ENCODE results near the gene MCTP1.

MCTP1 gene

GRCh38 chr5:95027775-95028174, 257.1 kb downstream of the MCTP1 start:
- H3K9me3 ChIP-seq (ENCODE audit: severe bottlenecking), result no peaks in the 10 kb centered on the region
- DNase-seq (ENCODE audit: low spot score) (no peak), ATAC-seq (ENCODE audit: low read depth) (no peak)
- H3K4me3 ChIP-seq (ENCODE audit: severe bottlenecking), result no peak overlapping the region
- TF ChIP-seq CTCF (IDR thresholded peaks at IDR 0.05; ENCODE audit: poor library complexity, severe bottlenecking), result no peak
- H3K27ac ChIP-seq (ENCODE audit: poor library complexity, severe bottlenecking), result no peak overlapping the region
- no peaks in the 10 kb centered on the region for H3K27me3 ChIP-seq (ENCODE audit: insufficient read depth, poor library complexity, severe bottlenecking)
- no peaks in the 10 kb centered on the region for H3K36me3 ChIP-seq (ENCODE audit: low read depth)
- no peaks in the 10 kb centered on the region for H3K4me1 ChIP-seq (ENCODE audit: insufficient read depth, poor library complexity, severe bottlenecking)

- Histone ChIP-seq H3K27ac (ENCODE audit: poor library complexity, severe bottlenecking) (no peak overlapping the region), H3K4me1 (ENCODE audit: insufficient read depth, poor library complexity, severe bottlenecking) (no peaks in the 10 kb centered on the region), H3K4me3 (ENCODE audit: severe bottlenecking) (no peak overlapping the region), H3K9me3 (ENCODE audit: severe bottlenecking) (no peaks in the 10 kb centered on the region), H3K27me3 (ENCODE audit: insufficient read depth, poor library complexity, severe bottlenecking) (no peaks in the 10 kb centered on the region), H3K36me3 (ENCODE audit: low read depth) (no peaks in the 10 kb centered on the region)
- TF ChIP-seq CTCF (IDR thresholded peaks at IDR 0.05; ENCODE audit: poor library complexity, severe bottlenecking), result no peak
- DNase-seq (ENCODE audit: low spot score), result no peak
- no peak for ATAC-seq (ENCODE audit: low read depth)
These were observed 257.7 kb downstream of the MCTP1 start for GRCh38 chr5:95027151-95027721.

- Histone ChIP-seq H3K27me3 (ENCODE audit: insufficient read depth, poor library complexity, severe bottlenecking) (no peaks in the 10 kb centered on the region), H3K27ac (ENCODE audit: poor library complexity, severe bottlenecking) (no peak overlapping the region), H3K4me3 (ENCODE audit: severe bottlenecking) (no peak overlapping the region), H3K36me3 (ENCODE audit: low read depth) (no peaks in the 10 kb centered on the region), H3K9me3 (ENCODE audit: severe bottlenecking) (no peaks in the 10 kb centered on the region), H3K4me1 (ENCODE audit: insufficient read depth, poor library complexity, severe bottlenecking) (no peaks in the 10 kb centered on the region)
- ATAC-seq (ENCODE audit: low read depth), result no peak
- DNase-seq (ENCODE audit: low spot score), result no peak
- no peak for TF ChIP-seq CTCF (IDR thresholded peaks at IDR 0.05; ENCODE audit: poor library complexity, severe bottlenecking)
These were observed 258.2 kb downstream of the MCTP1 start for GRCh38 chr5:95026718-95027117.

GRCh38 chr5:95022967-95023695, 261.8 kb downstream of the MCTP1 start:
- no peaks in the 10 kb centered on the region for H3K36me3 ChIP-seq (ENCODE audit: low read depth)
- no peak for TF ChIP-seq CTCF (IDR thresholded peaks at IDR 0.05; ENCODE audit: poor library complexity, severe bottlenecking)
- DNase-seq (ENCODE audit: low spot score) (no peak), ATAC-seq (ENCODE audit: low read depth) (no peak)
- H3K4me1 ChIP-seq (ENCODE audit: insufficient read depth, poor library complexity, severe bottlenecking), result no peaks in the 10 kb centered on the region
- peaks cover 6% of the 10 kb centered on the region for H3K27me3 ChIP-seq (ENCODE audit: insufficient read depth, poor library complexity, severe bottlenecking)
- H3K27ac ChIP-seq (ENCODE audit: poor library complexity, severe bottlenecking), result no peak overlapping the region
- H3K9me3 ChIP-seq (ENCODE audit: severe bottlenecking), result peaks cover 2% of the 10 kb centered on the region
- H3K4me3 ChIP-seq (ENCODE audit: severe bottlenecking), result no peak overlapping the region

- no peak overlapping the region for H3K4me3 ChIP-seq (ENCODE audit: severe bottlenecking)
- no peak for DNase-seq (ENCODE audit: low spot score)
- H3K27me3 ChIP-seq (ENCODE audit: insufficient read depth, poor library complexity, severe bottlenecking), result peaks cover 6% of the 10 kb centered on the region
- no peaks in the 10 kb centered on the region for H3K4me1 ChIP-seq (ENCODE audit: insufficient read depth, poor library complexity, severe bottlenecking)
- H3K27ac ChIP-seq (ENCODE audit: poor library complexity, severe bottlenecking), result no peak overlapping the region
- H3K9me3 ChIP-seq (ENCODE audit: severe bottlenecking), result peaks cover 2% of the 10 kb centered on the region
- TF ChIP-seq CTCF (IDR thresholded peaks at IDR 0.05; ENCODE audit: poor library complexity, severe bottlenecking), result no peak
- no peak for ATAC-seq (ENCODE audit: low read depth)
- H3K36me3 ChIP-seq (ENCODE audit: low read depth), result no peaks in the 10 kb centered on the region
These were observed 264.5 kb downstream of the MCTP1 start for GRCh38 chr5:95020345-95020744.

Data from RWPE2 (cell line).